SK-N-SH (cell line): ENCODE results near the gene SLC22A2. TPM values are rescaled to one million over a fixed set of nuclear protein-coding genes. Genes with fewer than 3 reads are reported as not detected.
"Not testable (repeated sequence)": the region's sequence is repeated elsewhere in the genome, so short reads cannot be mapped to it uniquely, and the experiment has no call there.

Experiments
- CTCF ChIA-PET: fragments of 300-600, 350-600 bp; formaldehyde crosslinking; extraction: SDS; loops from one replicate; lab custom pipeline; 2021; lab: Yijun Ruan, JAX
- POLR2A ChIA-PET: fragments of 350-600 bp; sonication (Branson Sonifier 250); formaldehyde crosslinking; extraction: SDS; loops from one replicate; lab custom pipeline; 2020; ENCODE audit warnings: antibody characterized with exemption, inconsistent platforms; lab: Yijun Ruan, JAX
- DNase-seq: peaks from one replicate; pipeline ENCODE4 v3.0.0; 2012
- H2AFZ ChIP-seq: fragments of 200-600 bp; sonication (generic); 2 replicates; pipeline ENCODE4 v1.8.1; 2016; ENCODE audit warnings: antibody characterized with exemption, mild to moderate bottlenecking, low read depth
- H3F3A ChIP-seq: fragments of 200-600 bp; sonication (generic); replicated peaks from 2 replicates; pipeline ENCODE3; 2016; ENCODE audit warnings: antibody characterized with exemption, mild to moderate bottlenecking; ENCODE audit not compliant: insufficient read depth
- H3K27ac ChIP-seq, 2 experiments: fragments of 200-500 bp in 1 of 2; fragments of 200-600 bp in 1 of 2; sonication (Bioruptor generic) in 1 of 2; sonication (generic), shearing (Covaris generic) in 1 of 2; 2 replicates each; pipeline versions ENCODE4 v1.5.1 to v1.6.1; 2014 to 2016; ENCODE audit warnings: low read depth in 2 of 2, inconsistent platforms in 1 of 2, low read length in 1 of 2, mild to moderate bottlenecking in 1 of 2, mixed read lengths in 1 of 2
- H3K27me3 ChIP-seq: fragments of 200-600 bp; sonication (generic), shearing (Covaris generic); 2 replicates; pipeline ENCODE4 v1.6.1; 2016; ENCODE audit warnings: mixed run types; ENCODE audit not compliant: insufficient read depth
- H3K36me3 ChIP-seq, 2 experiments: fragments of 200-500 bp in 1 of 2; fragments of 200-600 bp in 1 of 2; sonication (Bioruptor generic) in 1 of 2; sonication (generic) in 1 of 2; replicated peaks in 1 of 2; 2 replicates each; pipeline versions ENCODE3 to v1.5.1; 2014 to 2016; ENCODE audit warnings: low read length in 1 of 2, mild to moderate bottlenecking in 1 of 2; ENCODE audit not compliant: insufficient read depth in 2 of 2, control insufficient read depth in 1 of 2
- H3K4me1 ChIP-seq, 2 experiments: fragments of 200-500 bp in 1 of 2; fragments of 200-600 bp in 1 of 2; sonication (Bioruptor generic) in 1 of 2; sonication (generic), shearing (Covaris generic) in 1 of 2; 2 replicates each; pipeline versions ENCODE4 v1.5.1 to v1.6.1; 2014 to 2016; ENCODE audit warnings: low read depth in 1 of 2, low read length in 1 of 2, mixed run types in 1 of 2; ENCODE audit not compliant: insufficient read depth in 2 of 2, control insufficient read depth in 1 of 2
- H3K4me2 ChIP-seq: fragments of 200-600 bp; sonication (generic), shearing (Covaris generic); 2 replicates; pipeline ENCODE4 v1.6.1; 2017; ENCODE audit warnings: mixed run types
- H3K4me3 ChIP-seq, 2 experiments: fragments of 200-500 bp in 1 of 2; fragments of 200-600 bp in 1 of 2; sonication (Bioruptor generic) in 1 of 2; sonication (generic), shearing (Covaris generic) in 1 of 2; 2 replicates each; pipeline versions ENCODE4 v1.5.1 to v1.8.1; 2014 to 2016; ENCODE audit warnings: low read depth in 2 of 2, inconsistent platforms in 1 of 2, low read length in 1 of 2, mild to moderate bottlenecking in 1 of 2, mixed read lengths in 1 of 2, moderate library complexity in 1 of 2
- H3K79me2 ChIP-seq: fragments of 200-600 bp; sonication (generic); 2 replicates; pipeline ENCODE4 v1.8.1; 2017; ENCODE audit warnings: mild to moderate bottlenecking; ENCODE audit not compliant: insufficient read depth
- H3K9ac ChIP-seq: fragments of 200-600 bp; sonication (generic); 2 replicates; pipeline ENCODE4 v1.6.1; 2017; ENCODE audit warnings: mixed run types
- H3K9me2 ChIP-seq: fragments of 200-600 bp; sonication (generic); 2 replicates; pipeline ENCODE4 v1.6.1; 2017; ENCODE audit warnings: mixed run types
- H3K9me3 ChIP-seq: fragments of 200-600 bp; sonication (generic); 2 replicates; pipeline ENCODE4 v1.6.1; 2017; ENCODE audit warnings: mixed run types, mild to moderate bottlenecking, moderate library complexity
- H4K20me1 ChIP-seq: fragments of 200-600 bp; sonication (generic); 2 replicates; pipeline ENCODE4 v1.6.1; 2017; ENCODE audit warnings: mild to moderate bottlenecking, mixed run types; ENCODE audit not compliant: insufficient read depth
- EZH2phosphoT487 ChIP-seq: fragments of 200-600 bp; sonication (generic); IDR thresholded peaks from 2 replicates; pipeline ENCODE4 v1.6.1; 2017; ENCODE audit warnings: low read depth, mixed run types, mild to moderate bottlenecking, antibody characterized with exemption, moderate library complexity, borderline replicate concordance
- FOSL2 ChIP-seq: IDR thresholded peaks from 2 replicates; pipeline ENCODE4 v1.4.0; 2012; ENCODE audit warnings: low read depth, mild to moderate bottlenecking, moderate library complexity, borderline replicate concordance
- FOXJ3 ChIP-seq: sonication (generic); formaldehyde crosslinking; IDR thresholded peaks from 2 replicates; pipeline ENCODE4 v1.5.1; 2020; ENCODE audit warnings: mild to moderate bottlenecking, missing genetic modification reagents
- FOXM1 ChIP-seq: IDR thresholded peaks from 2 replicates; pipeline ENCODE4 v1.4.0; 2012; ENCODE audit warnings: low read depth, mild to moderate bottlenecking
- GATA2 ChIP-seq: sonication (generic); formaldehyde crosslinking; IDR thresholded peaks from 2 replicates; pipeline ENCODE4 v1.5.0; 2020; ENCODE audit warnings: mild to moderate bottlenecking, missing genetic modification reagents
- JUND ChIP-seq: IDR thresholded peaks from 2 replicates; pipeline ENCODE4 v1.4.0; 2012
- MXI1 ChIP-seq: IDR thresholded peaks from 2 replicates; pipeline ENCODE4 v1.6.1; 2012; ENCODE audit warnings: mild to moderate bottlenecking, low read depth, low read length, improper control_type of control experiment
- NRF1 ChIP-seq: IDR thresholded peaks from 2 replicates; pipeline ENCODE4 v1.6.1; 2012; ENCODE audit warnings: low read depth, mild to moderate bottlenecking, low read length
- POLR2AphosphoS5 ChIP-seq: IDR thresholded peaks from 2 replicates; pipeline ENCODE4 v1.6.1; 2012; ENCODE audit warnings: low read depth, low read length
- RAD21 ChIP-seq: IDR thresholded peaks from 2 replicates; pipeline ENCODE4 v1.6.1; 2012; ENCODE audit warnings: mild to moderate bottlenecking, low read length
- RCOR1 ChIP-seq: fragments of 150-350 bp; IDR thresholded peaks from 2 replicates; pipeline ENCODE4 v1.6.1; 2017; ENCODE audit warnings: antibody characterized with exemption, low read length
- RXRA ChIP-seq: IDR thresholded peaks from 2 replicates; pipeline ENCODE4 v1.4.0; 2012; ENCODE audit warnings: low read depth, mild to moderate bottlenecking, borderline replicate concordance
- SIN3A ChIP-seq: IDR thresholded peaks from 2 replicates; pipeline ENCODE4 v1.6.1; 2012; ENCODE audit warnings: low read depth, mild to moderate bottlenecking, low read length, moderate library complexity, borderline replicate concordance
- SMC3 ChIP-seq: IDR thresholded peaks from 2 replicates; pipeline ENCODE4 v1.6.1; 2012; ENCODE audit warnings: low read depth, low read length, improper control_type of control experiment
- TCF12 ChIP-seq: IDR thresholded peaks from 2 replicates; pipeline ENCODE4 v1.4.0; 2012
- YY1 ChIP-seq: IDR thresholded peaks from 2 replicates; pipeline ENCODE4 v1.4.0; 2012; ENCODE audit warnings: low read depth, mild to moderate bottlenecking
- WGBS: methylation state at CpG from one replicate; pipeline ENCODE4 v1.1.6; 2017; ENCODE audit warnings: low lambda C conversion rate; 5-methylcytosine and 5-hydroxymethylcytosine counted together
- polyA plus RNA-seq, 3 experiments: library from polyadenylated mRNA; depleted of rRNA; stranded (reverse); fragments of >200 nt; gene quantifications; 2 replicates each; pipeline ENCODE4 v1.2.3, GENCODE V29; 2012
- TF ChIP-seq, protein P1 (sequence below): fragments of 150-350 bp; IDR thresholded peaks from 2 replicates; pipeline ENCODE4 v1.6.1; 2017; ENCODE audit warnings: antibody characterized with exemption, low read length, low read depth, borderline replicate concordance
- TF ChIP-seq, protein P2 (sequence below): IDR thresholded peaks from 2 replicates; pipeline ENCODE4; 2012

The SLC22A2 gene
- polyA plus RNA-seq, 1 of the 3 experiments (the other 2 are of a cell fraction) = not detected

DNA sequence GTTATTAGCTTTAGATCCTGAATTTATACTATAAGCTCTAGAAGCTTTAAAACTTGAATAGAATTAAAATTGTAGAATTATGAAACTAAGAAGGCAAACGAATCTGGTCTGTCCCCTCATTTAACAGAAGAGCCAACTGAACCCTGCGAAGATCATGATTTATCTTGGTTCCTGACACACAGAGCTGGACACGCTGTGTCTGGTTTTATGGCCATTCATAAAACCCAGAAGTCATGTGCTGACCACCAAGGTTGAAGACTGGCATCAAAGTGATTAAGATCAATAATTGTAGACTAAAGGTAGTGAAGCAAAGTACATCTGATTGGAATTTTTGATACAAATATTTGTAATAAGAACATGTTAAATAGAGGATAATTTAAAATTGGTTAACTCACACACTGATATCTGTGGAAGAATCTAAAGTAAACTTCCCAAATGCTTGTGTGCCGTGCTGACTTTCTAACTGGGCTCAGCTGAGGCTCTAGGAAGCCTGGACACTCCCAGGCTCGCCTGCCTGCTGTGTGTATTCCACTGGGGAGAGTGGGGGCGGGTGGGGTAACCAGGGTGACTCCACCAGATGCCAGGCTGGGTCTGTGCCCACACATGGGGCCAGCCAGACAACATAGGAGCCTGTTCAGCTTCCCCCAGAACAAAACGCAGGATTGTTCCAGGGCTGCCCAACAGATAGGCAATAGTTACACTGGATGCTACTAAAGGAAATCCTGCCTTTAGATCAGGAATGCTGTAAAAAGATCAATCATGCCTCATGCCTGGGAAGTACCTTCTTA, 47.5 kb upstream of the SLC22A2 start:
- Histone ChIP-seq H2AFZ (no peak overlapping the region), H3K27me3 (no peaks in the 10 kb centered on the region), H3K36me3 (no peaks in the 10 kb centered on the region), H4K20me1 (no peaks in the 10 kb centered on the region), H3K79me2 (no peaks in the 10 kb centered on the region), H3K9me2 (no peaks in the 10 kb centered on the region), H3K4me1 (no peaks in the 10 kb centered on the region), H3K9ac (no peak overlapping the region), H3F3A (no peaks in the 10 kb centered on the region), H3K4me3 (no peak overlapping the region), H3K9me3 (no peaks in the 10 kb centered on the region), H3K4me2 (no peak overlapping the region), H3K27ac (no peak overlapping the region)
- DNase-seq = no peak
- TF ChIP-seq SMC3 (no peak), SIN3A (no peak), GATA2 (CRISPR knock-in tag) (no peak), RCOR1 (no peak), TCF12 (no peak), RAD21 (no peak), YY1 (no peak), MXI1 (no peak), NRF1 (no peak), EZH2phosphoT487 (no peak)
- TF ChIP-seq, protein P1, sequence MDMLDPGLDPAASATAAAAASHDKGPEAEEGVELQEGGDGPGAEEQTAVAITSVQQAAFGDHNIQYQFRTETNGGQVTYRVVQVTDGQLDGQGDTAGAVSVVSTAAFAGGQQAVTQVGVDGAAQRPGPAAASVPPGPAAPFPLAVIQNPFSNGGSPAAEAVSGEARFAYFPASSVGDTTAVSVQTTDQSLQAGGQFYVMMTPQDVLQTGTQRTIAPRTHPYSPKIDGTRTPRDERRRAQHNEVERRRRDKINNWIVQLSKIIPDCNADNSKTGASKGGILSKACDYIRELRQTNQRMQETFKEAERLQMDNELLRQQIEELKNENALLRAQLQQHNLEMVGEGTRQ = no peak
- ChIA-PET CTCF (no interaction called here), POLR2A (no interaction called here)
- WGBS = 3% methylated on average over 5 of the region's 7 CpGs

DNA sequence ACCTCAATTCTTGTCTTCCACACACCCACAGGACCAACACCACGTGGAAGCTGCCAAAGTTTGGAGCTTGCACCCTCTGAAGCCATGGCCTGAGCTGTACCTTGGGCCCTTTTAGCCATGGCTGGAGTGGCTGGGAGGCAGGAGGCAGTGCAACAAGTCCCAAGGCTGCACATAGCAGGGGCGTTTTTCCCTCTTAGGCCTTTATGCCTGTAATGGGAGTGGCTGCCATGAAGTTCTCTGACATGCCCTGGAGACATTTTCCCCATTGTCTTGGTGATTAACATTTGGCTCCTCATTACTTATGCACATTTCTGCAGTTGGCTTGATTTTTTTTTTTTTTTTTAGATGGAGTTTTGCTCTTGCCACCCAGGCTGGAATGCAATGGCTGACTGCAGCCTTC, 45.2 kb upstream of the SLC22A2 start:
- Histone ChIP-seq H3K27ac (no peak overlapping the region), H3F3A (no peaks in the 10 kb centered on the region), H3K4me1 (no peaks in the 10 kb centered on the region), H3K4me3 (no peak overlapping the region), H3K36me3 (no peaks in the 10 kb centered on the region), H3K9me3 (no peaks in the 10 kb centered on the region), H4K20me1 (no peaks in the 10 kb centered on the region), H3K4me2 (no peak overlapping the region), H3K9ac (no peak overlapping the region), H3K27me3 (no peaks in the 10 kb centered on the region), H3K9me2 (no peaks in the 10 kb centered on the region), H2AFZ (no peak overlapping the region), H3K79me2 (no peaks in the 10 kb centered on the region)
- ChIA-PET CTCF (no interaction called here), POLR2A (no interaction called here)
- 0% methylated on average over 2 of the region's 2 CpGs for WGBS
- no peak for TF ChIP-seq SMC3
- no peak for TF ChIP-seq FOSL2
- TF ChIP-seq, protein P2, sequence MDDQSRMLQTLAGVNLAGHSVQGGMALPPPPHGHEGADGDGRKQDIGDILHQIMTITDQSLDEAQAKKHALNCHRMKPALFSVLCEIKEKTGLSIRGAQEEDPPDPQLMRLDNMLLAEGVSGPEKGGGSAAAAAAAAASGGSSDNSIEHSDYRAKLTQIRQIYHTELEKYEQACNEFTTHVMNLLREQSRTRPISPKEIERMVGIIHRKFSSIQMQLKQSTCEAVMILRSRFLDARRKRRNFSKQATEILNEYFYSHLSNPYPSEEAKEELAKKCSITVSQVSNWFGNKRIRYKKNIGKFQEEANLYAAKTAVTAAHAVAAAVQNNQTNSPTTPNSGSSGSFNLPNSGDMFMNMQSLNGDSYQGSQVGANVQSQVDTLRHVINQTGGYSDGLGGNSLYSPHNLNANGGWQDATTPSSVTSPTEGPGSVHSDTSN = no peak
- no peak for TF ChIP-seq POLR2AphosphoS5
- no peak for TF ChIP-seq FOXM1
- TF ChIP-seq JUND = no peak
- no peak for TF ChIP-seq FOXJ3
- TF ChIP-seq, protein P1 = no peak
- no peak for TF ChIP-seq YY1
- TF ChIP-seq RXRA = no peak
- no peak for TF ChIP-seq TCF12
- TF ChIP-seq MXI1 = no peak
- DNase-seq = no peak

- H2AFZ ChIP-seq, H3F3A ChIP-seq, H3K9ac ChIP-seq, H3K9me2 ChIP-seq, H3K27ac ChIP-seq, H3K4me3 ChIP-seq, H3K9me3 ChIP-seq, H3K27me3 ChIP-seq, H3K4me2 ChIP-seq, H3K4me1 ChIP-seq, H3K36me3 ChIP-seq, CTCF ChIA-PET, DNase-seq, H4K20me1 ChIP-seq, H3K79me2 ChIP-seq, POLR2A ChIA-PET: not testable (repeated sequence)
- 20% methylated on average over 2 of the region's 2 CpGs for WGBS
Observed at GRCh38 chr6:160302431-160303082, 43.9 kb upstream of the SLC22A2 start.
